ENCODE data around the gene PIH1D1.

Gene PIH1D1

DNA sequence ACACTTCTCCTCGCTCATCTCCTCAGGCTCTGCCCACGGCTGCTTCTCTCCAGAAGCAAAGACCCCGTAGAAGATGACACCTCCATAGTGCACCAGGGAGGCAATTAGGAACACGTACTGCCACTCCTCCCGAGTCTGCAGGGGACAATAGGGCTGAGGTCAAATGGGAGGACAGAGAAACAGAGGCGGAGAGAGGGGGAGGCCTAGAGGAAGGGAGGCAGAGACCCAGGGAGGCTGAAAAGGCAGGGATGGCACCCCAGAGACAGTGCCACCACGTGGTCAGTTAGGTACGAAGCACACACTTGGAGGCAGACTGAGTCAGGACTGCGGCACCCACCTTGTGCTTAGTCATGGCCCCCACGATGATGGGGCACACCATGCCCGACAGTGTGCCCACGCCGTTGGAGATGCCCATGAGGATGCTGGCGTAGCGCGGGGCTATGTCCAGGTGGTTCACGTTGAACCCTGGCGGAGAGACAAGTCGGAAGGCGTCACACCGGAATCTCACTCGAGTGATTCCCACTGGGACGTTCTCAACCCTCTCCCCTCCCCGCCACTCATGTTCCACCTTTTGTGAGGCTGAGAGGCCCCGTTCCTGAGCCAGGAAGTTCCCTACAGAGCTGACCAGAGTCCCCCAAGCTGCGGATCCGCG lies 20.8 kb downstream of the PIH1D1 start:
- no peak overlapping the region for H3K9ac ChIP-seq (ENCODE audit: low read length in 2 of 2)
- no peak overlapping the region for H3K27ac ChIP-seq (ENCODE audit: low read length)
- H3K4me3 ChIP-seq (ENCODE audit: low read length in 2 of 2) = no peak overlapping the region
- H3K4me1 ChIP-seq (ENCODE audit: control insufficient read depth, insufficient read depth, low read length) = peaks cover 9% of the 10 kb centered on the region
- no peaks in the 10 kb centered on the region for H3K9me3 ChIP-seq (ENCODE audit: control insufficient read depth in 2 of 2, low read length in 2 of 2)
- H3K36me3 ChIP-seq (ENCODE audit: control insufficient read depth in 2 of 2, insufficient read depth in 2 of 2, low read length in 2 of 2) = no peaks in the 10 kb centered on the region
- H3K27me3 ChIP-seq (ENCODE audit: control insufficient read depth in 1 of 2, insufficient read depth in 2 of 2, low read length in 2 of 2) = peaks cover 82% of the 10 kb centered on the region in 2 donors

DNA sequence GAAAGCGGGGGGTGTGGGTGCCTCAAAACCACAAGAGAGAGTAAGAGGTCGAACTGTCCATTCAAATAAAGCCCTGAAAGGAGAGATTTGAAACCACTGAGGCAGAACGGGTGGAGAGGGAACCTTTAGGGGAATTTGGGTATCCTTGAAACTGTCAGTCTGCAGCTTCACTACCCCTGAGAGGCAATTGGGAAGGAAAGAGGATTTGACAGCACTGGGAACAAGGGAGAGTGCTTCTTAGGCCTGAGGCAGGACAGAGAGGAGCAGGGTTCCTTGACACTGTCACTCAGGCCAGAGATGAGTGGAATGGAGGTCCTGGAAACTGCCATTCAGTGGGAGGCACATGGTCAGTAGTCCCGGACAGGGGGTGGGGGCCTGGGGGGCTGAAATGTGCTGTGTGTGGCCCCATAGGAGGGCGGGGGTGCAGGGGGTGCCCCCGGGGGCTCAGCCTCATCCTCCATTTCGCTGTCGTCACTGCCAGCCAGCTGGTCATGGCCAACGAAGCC lies 21.4 kb downstream of the PIH1D1 start:
- no peak overlapping the region for H3K4me3 ChIP-seq (ENCODE audit: low read length in 2 of 2)
- H3K9ac ChIP-seq (ENCODE audit: low read length in 2 of 2) = no peak overlapping the region
- H3K9me3 ChIP-seq (ENCODE audit: control insufficient read depth in 2 of 2, low read length in 2 of 2) = no peaks in the 10 kb centered on the region
- no peak overlapping the region for H3K27ac ChIP-seq (ENCODE audit: low read length)
- no peaks in the 10 kb centered on the region for H3K36me3 ChIP-seq (ENCODE audit: control insufficient read depth in 2 of 2, insufficient read depth in 2 of 2, low read length in 2 of 2)
- peaks cover 82 to 87% of the 10 kb centered on the region in 2 donors for H3K27me3 ChIP-seq (ENCODE audit: control insufficient read depth in 1 of 2, insufficient read depth in 2 of 2, low read length in 2 of 2)
- H3K4me1 ChIP-seq (ENCODE audit: control insufficient read depth, insufficient read depth, low read length) = peaks cover 9% of the 10 kb centered on the region

DNA sequence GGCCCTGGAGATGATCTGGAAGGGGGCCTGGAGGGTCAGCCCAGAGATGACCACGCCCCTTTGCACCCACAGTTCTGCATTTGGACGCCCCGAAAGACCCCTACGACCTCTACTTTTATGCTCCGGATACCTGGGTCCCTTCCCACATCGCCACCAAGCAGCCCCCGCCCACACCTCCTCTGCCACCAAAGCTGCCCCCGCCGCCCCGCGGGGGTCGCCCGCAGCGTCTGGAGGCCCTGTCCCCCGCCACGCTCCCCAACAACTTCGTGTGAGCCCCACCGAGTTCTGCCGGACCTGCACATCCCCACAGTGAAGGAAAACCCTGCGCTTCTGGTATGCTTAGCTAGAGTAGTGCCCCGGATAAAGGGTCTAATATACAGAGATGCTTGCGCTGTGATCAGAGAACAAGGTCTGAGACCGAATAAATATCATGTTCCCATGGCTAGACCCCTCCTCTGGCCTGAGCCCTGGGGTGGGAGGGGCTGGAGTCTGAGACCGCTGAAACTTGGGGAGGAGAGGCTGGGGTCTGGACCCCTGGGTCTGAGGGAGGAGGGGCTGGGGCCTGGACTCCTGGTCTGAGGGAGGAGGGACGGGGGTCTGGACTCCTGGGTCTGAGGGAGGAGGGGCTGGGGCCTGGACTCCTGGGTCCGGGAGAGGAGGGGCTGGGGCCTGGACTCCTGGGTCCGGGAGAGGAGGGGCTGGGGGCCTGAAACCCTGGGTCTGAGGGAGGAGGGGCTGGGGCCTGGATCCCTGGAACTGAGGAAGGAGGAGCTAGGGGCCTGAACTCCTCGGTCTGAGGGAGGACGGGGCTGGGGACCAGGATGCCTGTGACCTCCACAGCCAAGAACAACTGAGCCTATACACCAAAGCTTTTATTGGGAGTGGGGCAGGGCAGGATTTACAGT lies 22.8 kb downstream of the PIH1D1 start:
- H3K36me3 ChIP-seq (ENCODE audit: control insufficient read depth in 2 of 2, insufficient read depth in 2 of 2, low read length in 2 of 2) = no peaks in the 10 kb centered on the region
- peaks cover 10% of the 10 kb centered on the region for H3K4me1 ChIP-seq (ENCODE audit: control insufficient read depth, insufficient read depth, low read length)
- no peak overlapping the region for H3K9ac ChIP-seq (ENCODE audit: low read length in 2 of 2)
- H3K27ac ChIP-seq (ENCODE audit: low read length) = no peak overlapping the region
- peaks cover 80% of the 10 kb centered on the region in 2 donors for H3K27me3 ChIP-seq (ENCODE audit: control insufficient read depth in 1 of 2, insufficient read depth in 2 of 2, low read length in 2 of 2)
- H3K4me3 ChIP-seq (ENCODE audit: low read length in 2 of 2) = no peak overlapping the region
- no peaks in the 10 kb centered on the region for H3K9me3 ChIP-seq (ENCODE audit: control insufficient read depth in 2 of 2, low read length in 2 of 2)

DNA sequence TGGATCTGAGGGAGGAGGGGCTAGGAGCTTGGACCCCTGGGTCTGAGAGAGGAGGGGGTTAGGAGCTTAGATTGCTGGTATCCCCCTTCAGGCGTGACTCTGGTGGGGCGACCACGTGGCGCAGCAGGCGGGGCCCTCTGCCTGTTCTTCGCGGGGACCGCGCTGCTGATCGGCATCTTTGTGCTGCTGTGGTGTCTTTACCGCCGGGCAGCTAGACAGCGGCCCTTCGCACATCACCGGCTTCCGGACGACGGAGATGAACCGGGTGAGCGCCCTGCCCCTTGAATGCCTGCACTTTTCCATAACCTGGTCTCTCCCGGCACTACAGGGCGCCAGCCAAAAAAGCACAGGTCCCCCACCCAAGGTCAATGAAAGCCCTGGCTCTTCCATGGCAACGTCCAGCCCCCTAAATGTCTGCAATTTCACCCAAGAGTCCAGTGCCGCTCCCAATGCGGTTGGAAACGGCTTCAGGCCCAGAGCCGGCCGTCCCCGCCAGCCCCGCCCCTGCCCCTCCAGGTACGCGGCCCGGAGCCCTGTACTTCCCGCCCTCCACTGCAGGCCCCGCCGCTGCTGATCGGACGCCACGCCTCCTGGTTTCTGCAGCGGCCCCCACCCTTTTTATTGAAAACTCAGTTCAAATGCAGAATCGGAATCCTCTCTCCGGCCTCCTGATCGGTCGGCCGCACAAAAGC lies 23.6 kb downstream of the PIH1D1 start:
- peaks cover 79 to 80% of the 10 kb centered on the region in 2 donors for H3K27me3 ChIP-seq (ENCODE audit: control insufficient read depth in 1 of 2, insufficient read depth in 2 of 2, low read length in 2 of 2)
- peak overlapping the region in 1 of 2 donors; percentile 47 for H3K4me3 ChIP-seq (ENCODE audit: low read length in 2 of 2)
- no peaks in the 10 kb centered on the region for H3K36me3 ChIP-seq (ENCODE audit: control insufficient read depth in 2 of 2, insufficient read depth in 2 of 2, low read length in 2 of 2)
- H3K9ac ChIP-seq (ENCODE audit: low read length in 2 of 2) = no peak overlapping the region
- no peak overlapping the region for H3K27ac ChIP-seq (ENCODE audit: low read length)
- H3K4me1 ChIP-seq (ENCODE audit: control insufficient read depth, insufficient read depth, low read length) = peaks cover 15% of the 10 kb centered on the region
- no peaks in the 10 kb centered on the region for H3K9me3 ChIP-seq (ENCODE audit: control insufficient read depth in 2 of 2, low read length in 2 of 2)

DNA sequence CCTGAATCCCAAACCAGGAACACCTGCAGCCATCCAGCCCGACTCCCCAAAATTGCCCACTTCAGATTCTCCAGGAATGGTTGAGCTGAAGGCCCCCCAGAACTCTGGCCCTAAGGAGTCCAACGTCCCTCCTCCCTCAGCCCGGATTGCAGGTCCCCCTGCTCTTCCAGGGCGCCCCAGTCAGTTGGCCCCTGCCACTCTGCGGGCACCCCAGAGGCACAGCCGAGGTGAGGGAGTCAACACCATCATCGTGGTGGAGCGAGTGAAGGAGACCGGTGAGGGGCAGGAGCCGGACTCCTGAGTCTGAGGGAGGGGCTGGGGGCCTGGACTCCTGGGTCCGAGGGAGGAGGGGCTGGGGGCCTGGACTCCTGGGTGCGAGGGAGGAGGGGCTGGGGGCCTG lies 24.3 kb downstream of the PIH1D1 start:
- Histone ChIP-seq H3K4me1 (ENCODE audit: control insufficient read depth, insufficient read depth, low read length) (peaks cover 21% of the 10 kb centered on the region), H3K27ac (ENCODE audit: low read length) (no peak overlapping the region), H3K36me3 (ENCODE audit: control insufficient read depth in 2 of 2, insufficient read depth in 2 of 2, low read length in 2 of 2) (no peaks in the 10 kb centered on the region), H3K27me3 (ENCODE audit: control insufficient read depth in 1 of 2, insufficient read depth in 2 of 2, low read length in 2 of 2) (peaks cover 80% of the 10 kb centered on the region in 2 donors), H3K9me3 (ENCODE audit: control insufficient read depth in 2 of 2, low read length in 2 of 2) (no peaks in the 10 kb centered on the region), H3K4me3 (ENCODE audit: low read length in 2 of 2) (no peak overlapping the region), H3K9ac (ENCODE audit: low read length in 2 of 2) (no peak overlapping the region)

DNA sequence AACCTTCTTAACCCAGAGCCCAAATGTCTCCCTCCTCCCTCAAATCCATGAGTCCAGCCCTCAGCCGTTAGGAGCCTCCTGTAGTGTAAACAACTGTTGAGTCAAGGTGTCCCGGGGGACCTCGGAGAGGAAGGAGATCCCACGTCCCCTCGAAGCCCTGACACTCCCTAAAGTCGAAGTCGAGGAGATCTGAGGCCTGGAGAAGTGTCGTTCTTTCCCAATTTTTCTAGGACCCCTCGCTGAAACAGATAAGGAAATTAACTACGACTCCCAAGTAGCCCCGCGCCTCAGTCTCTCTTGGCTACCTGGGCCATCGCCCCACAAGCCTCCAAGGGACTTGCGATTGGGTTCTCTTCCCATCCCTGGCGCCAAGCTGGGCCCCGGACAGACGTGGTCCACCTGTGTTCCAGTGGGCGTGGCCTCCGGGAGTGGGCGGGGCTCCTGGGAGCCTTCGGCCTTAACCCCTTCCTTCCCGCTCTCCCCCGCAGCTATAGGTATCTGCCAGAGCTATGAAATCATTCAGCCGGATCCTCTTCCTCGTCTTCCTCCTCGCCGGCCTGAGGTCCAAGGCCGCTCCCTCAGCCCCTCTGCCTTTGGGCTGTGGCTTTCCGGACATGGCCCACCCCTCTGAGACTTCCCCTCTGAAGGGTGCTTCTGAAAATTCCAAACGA lies 25.6 kb downstream of the PIH1D1 start:
- H3K9ac ChIP-seq (ENCODE audit: low read length in 2 of 2) = no peak overlapping the region
- no peak overlapping the region for H3K27ac ChIP-seq (ENCODE audit: low read length)
- H3K9me3 ChIP-seq (ENCODE audit: control insufficient read depth in 2 of 2, low read length in 2 of 2) = no peaks in the 10 kb centered on the region
- H3K4me3 ChIP-seq (ENCODE audit: low read length in 2 of 2) = no peak overlapping the region
- H3K36me3 ChIP-seq (ENCODE audit: control insufficient read depth in 2 of 2, insufficient read depth in 2 of 2, low read length in 2 of 2) = no peaks in the 10 kb centered on the region
- H3K27me3 ChIP-seq (ENCODE audit: control insufficient read depth in 1 of 2, insufficient read depth in 2 of 2, low read length in 2 of 2) = peaks cover 79 to 81% of the 10 kb centered on the region in 2 donors
- peaks cover 26% of the 10 kb centered on the region for H3K4me1 ChIP-seq (ENCODE audit: control insufficient read depth, insufficient read depth, low read length)

DNA sequence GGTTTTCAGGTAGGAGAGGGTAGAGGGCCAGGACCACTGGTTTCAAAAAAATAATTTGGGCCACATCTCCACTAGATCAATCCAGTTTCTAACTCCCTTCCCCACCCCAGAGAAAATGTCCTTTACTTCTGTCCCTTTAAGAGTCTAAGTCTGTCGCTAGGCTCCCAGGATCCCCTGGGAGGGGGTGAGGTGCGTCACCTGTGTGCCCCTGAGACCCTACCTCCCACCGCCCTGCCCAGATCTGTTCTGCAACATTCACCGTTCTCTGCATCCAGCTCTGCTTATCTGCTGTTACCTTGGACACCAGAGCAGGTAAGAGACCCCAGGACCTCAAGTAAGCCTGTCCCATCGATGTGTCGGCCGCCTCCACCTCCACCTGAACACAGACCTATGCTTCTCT lies 26.4 kb downstream of the PIH1D1 start, which contains the start of gene GFY:
TSS of gene GFY (plus strand) at position 211 of the 400 bp plus-strand sequence. CDS start 1,043 bp downstream, outside the sequence.
- H3K4me1 ChIP-seq (ENCODE audit: control insufficient read depth, insufficient read depth, low read length) = peaks cover 26% of the 10 kb centered on the region
- H3K27ac ChIP-seq (ENCODE audit: low read length) = no peak within 1 kb of the TSS
- peaks cover 79 to 80% of the 10 kb centered on the region in 2 donors for H3K27me3 ChIP-seq (ENCODE audit: control insufficient read depth in 1 of 2, insufficient read depth in 2 of 2, low read length in 2 of 2)

DNA sequence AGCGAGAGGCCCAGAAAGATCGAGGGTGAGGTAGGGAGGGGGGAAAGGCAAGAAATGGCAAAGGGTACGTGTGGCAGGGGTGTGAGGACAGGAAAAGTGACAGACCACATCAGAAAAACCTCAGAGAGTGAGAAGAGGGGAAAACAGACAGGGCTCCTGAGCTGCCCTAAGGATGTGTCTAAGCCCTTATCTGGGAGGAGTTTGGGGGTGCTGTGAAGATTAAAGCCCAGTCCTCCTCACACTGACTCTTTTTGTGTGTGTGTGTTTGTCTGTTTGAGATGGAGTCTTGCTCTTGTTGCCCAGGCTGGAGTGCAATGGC lies 27.7 kb downstream of the PIH1D1 start:
- Histone ChIP-seq H3K36me3 (ENCODE audit: control insufficient read depth in 2 of 2, insufficient read depth in 2 of 2, low read length in 2 of 2) (no peaks in the 10 kb centered on the region), H3K4me3 (ENCODE audit: low read length in 2 of 2) (no peak overlapping the region), H3K4me1 (ENCODE audit: control insufficient read depth, insufficient read depth, low read length) (peaks cover 26% of the 10 kb centered on the region), H3K27ac (ENCODE audit: low read length) (no peak overlapping the region), H3K9ac (ENCODE audit: low read length in 2 of 2) (no peak overlapping the region), H3K9me3 (ENCODE audit: control insufficient read depth in 2 of 2, low read length in 2 of 2) (no peaks in the 10 kb centered on the region), H3K27me3 (ENCODE audit: control insufficient read depth in 1 of 2, insufficient read depth in 2 of 2, low read length in 2 of 2) (peaks cover 82 to 83% of the 10 kb centered on the region in 2 donors)

More for the DNA sequence above, 26.4 kb downstream of the PIH1D1 start, which contains the start of gene GFY:
- Histone ChIP-seq H3K9me3 (ENCODE audit: control insufficient read depth in 2 of 2, low read length in 2 of 2) (no peaks in the 10 kb centered on the region), H3K4me3 (ENCODE audit: low read length in 2 of 2) (no peak within 1 kb of the TSS), H3K9ac (ENCODE audit: low read length in 2 of 2) (no peak within 1 kb of the TSS), H3K36me3 (ENCODE audit: control insufficient read depth in 2 of 2, insufficient read depth in 2 of 2, low read length in 2 of 2) (no peaks in the 10 kb centered on the region)

DNA sequence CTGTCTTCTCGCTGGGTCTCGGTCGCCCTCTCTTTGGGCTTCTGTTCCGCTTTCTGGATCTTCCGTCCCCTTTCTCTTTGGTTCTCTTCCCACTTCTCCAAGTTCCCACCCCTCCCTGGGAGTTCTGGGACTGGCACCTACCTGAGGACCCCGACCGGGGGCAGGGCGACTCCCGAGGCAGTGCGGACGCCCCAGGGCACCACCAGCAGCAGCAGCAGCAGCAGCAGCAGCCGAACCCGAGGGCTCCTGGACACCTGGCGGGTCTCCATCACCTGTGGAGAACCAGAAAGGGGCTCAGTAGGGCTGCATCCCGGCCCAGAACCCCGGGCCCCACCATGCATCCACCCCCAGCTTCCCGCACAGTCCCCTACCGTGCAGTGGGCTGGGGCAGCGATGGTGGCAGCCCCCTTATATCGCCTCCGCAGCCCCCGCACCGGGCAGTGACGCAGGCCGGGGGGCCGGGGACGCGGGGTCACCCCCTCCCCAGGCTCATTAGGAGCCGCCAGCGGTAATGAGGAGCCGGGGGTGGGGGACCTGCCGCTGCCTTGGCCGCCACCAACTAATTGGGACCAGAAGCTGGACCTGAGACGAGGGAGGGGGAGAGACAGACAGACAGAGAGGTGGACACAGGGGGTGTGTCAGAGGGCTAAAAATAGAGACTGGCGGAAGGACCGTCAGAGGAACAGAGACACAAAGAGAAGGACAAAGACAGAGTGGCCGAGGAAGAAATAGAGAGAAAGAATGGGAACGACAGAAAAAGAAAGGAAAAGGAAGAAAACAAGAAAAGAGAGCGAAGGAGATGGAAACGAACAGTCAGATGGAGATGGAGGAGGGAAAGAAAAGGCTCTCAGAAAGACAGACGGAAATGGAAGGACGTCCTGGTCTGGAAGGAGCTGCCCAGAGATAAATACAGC lies 28.3 kb downstream of the PIH1D1 start, which contains the start of gene PTH2:
TSS of gene PTH2 (minus strand) at position 371 of the 914 bp plus-strand sequence. CDS start at position 269, 102 bp downstream.
- H3K4me3 ChIP-seq (ENCODE audit: low read length in 2 of 2) = peak within 1 kb of the TSS; percentile 31 to 54
- no peak within 1 kb of the TSS for H3K9ac ChIP-seq (ENCODE audit: low read length in 2 of 2)
- H3K4me1 ChIP-seq (ENCODE audit: control insufficient read depth, insufficient read depth, low read length) = peaks cover 24% of the 10 kb centered on the region
- H3K9me3 ChIP-seq (ENCODE audit: control insufficient read depth in 2 of 2, low read length in 2 of 2) = no peaks in the 10 kb centered on the region
- H3K36me3 ChIP-seq (ENCODE audit: control insufficient read depth in 2 of 2, insufficient read depth in 2 of 2, low read length in 2 of 2) = no peaks in the 10 kb centered on the region
- peaks cover 80 to 81% of the 10 kb centered on the region in 2 donors for H3K27me3 ChIP-seq (ENCODE audit: control insufficient read depth in 1 of 2, insufficient read depth in 2 of 2, low read length in 2 of 2)
- H3K27ac ChIP-seq (ENCODE audit: low read length) = no peak within 1 kb of the TSS
